OCI-LY1 (cell line): ENCODE data around the gene SSBP3.

ENCODE experiments used
- EZH2 ChIP-seq: fragments of 200-600 bp; sonication (generic), shearing (Covaris generic); IDR thresholded peaks from 2 replicates; pipeline ENCODE4 v1.8.0; 2017; ENCODE audit warnings: borderline replicate concordance, mixed run types, mild to moderate bottlenecking, antibody characterized with exemption, low read length, moderate library complexity, mixed read lengths
- TF ChIP-seq, protein P1 (sequence below): fragments of 200-600 bp; sonication (generic), shearing (Covaris generic); IDR thresholded peaks from 2 replicates; pipeline ENCODE4 v1.5.1; 2017; ENCODE audit warnings: mild to moderate bottlenecking, antibody characterized with exemption, low read length, moderate library complexity, mixed read lengths

DNA sequence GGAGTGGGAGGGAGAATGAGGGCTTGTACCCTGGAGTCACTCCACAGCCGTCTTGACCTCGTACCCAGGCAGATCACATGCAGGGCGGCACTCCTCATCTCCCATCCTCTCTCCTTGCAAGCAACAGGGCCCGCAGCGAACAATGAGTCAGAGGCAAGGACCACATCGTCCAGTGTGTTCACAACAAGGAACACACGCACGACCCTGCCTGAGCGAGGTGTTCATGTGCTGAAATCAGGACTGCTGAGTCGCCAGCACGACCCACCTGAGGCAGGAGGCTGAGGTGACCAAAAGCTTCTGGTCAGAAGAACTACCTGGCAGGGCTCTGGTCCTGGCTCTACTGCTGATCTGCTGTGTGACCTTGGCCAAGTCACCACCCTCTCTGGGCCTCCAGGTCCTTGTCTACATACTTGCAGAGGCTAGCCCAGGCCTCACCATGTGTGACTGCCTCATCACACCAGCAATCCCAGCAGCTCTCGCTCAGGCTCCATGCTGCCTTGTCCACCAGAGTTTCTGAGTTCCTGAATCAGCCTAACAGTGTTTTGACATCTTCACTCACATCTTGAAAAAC lies 78.0 kb downstream of the SSBP3 start:
- TF ChIP-seq, protein P1, sequence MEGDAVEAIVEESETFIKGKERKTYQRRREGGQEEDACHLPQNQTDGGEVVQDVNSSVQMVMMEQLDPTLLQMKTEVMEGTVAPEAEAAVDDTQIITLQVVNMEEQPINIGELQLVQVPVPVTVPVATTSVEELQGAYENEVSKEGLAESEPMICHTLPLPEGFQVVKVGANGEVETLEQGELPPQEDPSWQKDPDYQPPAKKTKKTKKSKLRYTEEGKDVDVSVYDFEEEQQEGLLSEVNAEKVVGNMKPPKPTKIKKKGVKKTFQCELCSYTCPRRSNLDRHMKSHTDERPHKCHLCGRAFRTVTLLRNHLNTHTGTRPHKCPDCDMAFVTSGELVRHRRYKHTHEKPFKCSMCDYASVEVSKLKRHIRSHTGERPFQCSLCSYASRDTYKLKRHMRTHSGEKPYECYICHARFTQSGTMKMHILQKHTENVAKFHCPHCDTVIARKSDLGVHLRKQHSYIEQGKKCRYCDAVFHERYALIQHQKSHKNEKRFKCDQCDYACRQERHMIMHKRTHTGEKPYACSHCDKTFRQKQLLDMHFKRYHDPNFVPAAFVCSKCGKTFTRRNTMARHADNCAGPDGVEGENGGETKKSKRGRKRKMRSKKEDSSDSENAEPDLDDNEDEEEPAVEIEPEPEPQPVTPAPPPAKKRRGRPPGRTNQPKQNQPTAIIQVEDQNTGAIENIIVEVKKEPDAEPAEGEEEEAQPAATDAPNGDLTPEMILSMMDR: no peak
- TF ChIP-seq EZH2: no peak
